OCI-M2 (cell line): ENCODE results near the gene GOLGA6L24.
"Not testable (repeated sequence)": the region's sequence is repeated elsewhere in the genome, so short reads cannot be mapped to it uniquely, and the experiment has no call there.

Experiments used
- DNase-seq: peaks from one replicate; lab custom pipeline; 2025; ENCODE audit not compliant: unreplicated experiment; lab: John Stamatoyannopoulos, UW

Gene GOLGA6L24

GRCh38 chr15:28357984-28358383 lies at the start of gene GOLGA6L24:
GOLGA6L24 (minus strand) TSS chr15:28358084; CDS start chr15:28358023, 61 bp downstream.
- DNase-seq: not testable (repeated sequence)

DNA sequence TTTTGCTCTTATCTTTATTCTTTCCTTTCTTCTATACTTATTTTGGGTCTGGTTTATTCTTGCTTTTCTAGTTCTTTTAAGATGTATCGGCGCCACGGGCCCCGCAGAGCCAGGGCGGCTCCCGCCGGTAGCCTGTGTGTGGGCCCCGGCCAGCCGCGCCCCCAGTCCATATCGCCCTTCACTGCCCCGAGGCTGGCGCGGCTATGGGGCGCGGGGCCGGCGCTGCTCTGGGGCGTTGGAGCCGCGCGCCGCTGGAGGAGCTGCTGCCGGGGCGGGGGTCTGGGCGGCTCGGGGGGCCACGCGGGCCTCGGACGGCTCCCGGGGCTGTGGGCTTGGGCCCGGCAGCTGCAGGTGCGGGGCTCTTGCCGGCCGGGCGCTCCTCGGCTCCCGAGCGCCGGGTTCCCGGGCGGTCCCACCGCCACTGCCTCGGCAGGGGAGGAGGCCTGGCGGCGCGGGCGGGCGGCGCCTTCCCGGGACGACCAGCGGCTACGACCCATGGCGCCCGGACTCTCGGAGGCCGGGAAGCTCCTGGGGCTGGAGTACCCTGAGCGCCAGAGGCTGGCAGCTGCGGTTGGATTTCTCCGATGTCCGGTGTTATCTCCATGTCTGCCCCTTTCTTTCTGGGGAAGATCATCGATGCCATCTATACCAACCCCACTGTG lies 45.0 kb upstream of the GOLGA6L24 start:
- DNase-seq: not testable (repeated sequence)

DNA sequence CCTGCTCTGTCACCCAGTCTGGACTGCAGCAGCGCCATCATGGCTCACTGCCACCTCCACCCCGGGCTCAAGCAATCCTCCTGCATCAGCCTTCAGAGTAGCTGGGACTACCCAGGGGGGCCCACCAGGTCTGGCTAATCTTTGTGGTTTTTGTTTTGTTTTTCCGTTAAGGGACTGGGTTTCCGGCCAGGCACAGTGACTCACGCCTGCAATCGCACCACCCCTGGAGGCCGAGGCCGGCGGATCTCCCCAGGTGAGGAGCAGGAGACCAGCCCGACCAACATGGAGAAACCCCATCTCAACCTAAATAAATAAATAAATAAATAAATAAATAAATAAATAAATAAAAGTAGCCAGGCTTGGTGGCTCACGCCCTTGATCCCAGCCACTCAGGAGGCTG lies 38.1 kb upstream of the GOLGA6L24 start:
- DNase-seq: not testable (repeated sequence)

DNA sequence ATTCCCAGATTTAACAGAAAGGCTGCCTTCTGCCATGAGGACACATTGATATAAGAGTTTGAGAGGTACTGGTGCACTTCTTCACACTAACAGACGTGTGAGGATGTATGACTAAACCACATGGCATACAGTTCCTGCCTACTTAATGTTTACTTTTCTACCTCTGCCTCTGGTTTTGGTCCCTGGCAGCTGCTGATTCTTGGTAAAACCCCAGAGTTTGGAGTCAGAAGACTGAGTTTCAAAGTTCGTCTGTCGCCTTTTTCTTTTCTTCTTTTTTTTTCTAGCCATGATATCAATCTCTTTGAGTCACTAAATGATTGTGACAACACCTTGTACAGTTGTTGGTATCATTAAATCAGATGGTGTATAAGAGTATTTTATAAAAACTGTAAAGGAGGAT lies 22.2 kb upstream of the GOLGA6L24 start:
- DNase-seq: not testable (repeated sequence)

DNA sequence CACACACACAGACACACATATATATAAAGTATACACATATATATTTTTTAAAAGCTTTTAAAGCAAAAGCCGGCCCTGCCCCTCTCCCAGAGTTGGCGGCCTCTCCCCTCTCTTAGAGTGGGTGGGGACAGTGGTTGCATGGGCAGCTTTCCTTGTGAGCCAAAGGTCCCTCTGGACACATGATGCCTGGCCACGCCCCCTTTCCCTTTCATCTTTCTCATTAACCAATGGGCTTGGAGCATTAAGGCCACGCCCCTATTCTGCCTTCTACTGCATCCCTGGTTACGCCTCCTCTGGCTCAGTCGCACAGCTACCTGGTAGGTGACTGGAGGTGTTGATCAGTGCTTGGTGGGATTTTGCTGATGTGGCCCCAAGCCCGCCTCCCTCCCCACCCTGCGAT lies 20.5 kb upstream of the GOLGA6L24 start, which contains the start of gene GOLGA8F:
TSS of gene GOLGA8F (plus strand) at position 301 of the 400 bp plus-strand sequence. CDS start at position 399, 98 bp downstream.
- not testable (repeated sequence) for DNase-seq

DNA sequence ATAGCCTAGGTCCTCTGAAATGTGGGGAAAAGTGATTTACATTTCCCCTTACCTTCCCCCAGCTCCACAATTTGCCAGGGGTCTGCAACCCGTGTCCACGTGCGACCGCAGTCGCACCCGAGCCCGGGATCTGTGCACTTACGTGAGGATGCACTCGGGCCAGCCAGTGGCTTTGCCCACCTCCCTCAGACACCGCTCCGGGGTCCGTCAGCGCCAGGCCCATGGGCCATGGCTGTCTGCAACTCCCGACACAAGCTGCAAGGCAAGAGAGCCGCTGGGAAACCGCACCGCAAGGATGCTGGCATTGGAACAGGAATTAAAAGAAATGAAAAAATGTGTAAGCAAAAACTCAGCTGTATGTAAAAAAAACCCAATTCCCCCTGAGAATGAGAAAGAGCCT lies 7.6 kb upstream of the GOLGA6L24 start:
- not testable (repeated sequence) for DNase-seq

- DNase-seq: not testable (repeated sequence)
Observed at GRCh38 chr15:28322129-28322588, 35.7 kb downstream of the GOLGA6L24 start, which contains the start of gene HERC2. HERC2 (minus strand) TSS chr15:28322179; CDS start chr15:28321433, 746 bp downstream.

GRCh38 chr15:28321358-28322078 lies 36.4 kb downstream of the GOLGA6L24 start:
- DNase-seq: not testable (repeated sequence)

- not testable (repeated sequence) for DNase-seq
Observed at GRCh38 chr15:28319725-28320124, 38.2 kb downstream of the GOLGA6L24 start.

DNA sequence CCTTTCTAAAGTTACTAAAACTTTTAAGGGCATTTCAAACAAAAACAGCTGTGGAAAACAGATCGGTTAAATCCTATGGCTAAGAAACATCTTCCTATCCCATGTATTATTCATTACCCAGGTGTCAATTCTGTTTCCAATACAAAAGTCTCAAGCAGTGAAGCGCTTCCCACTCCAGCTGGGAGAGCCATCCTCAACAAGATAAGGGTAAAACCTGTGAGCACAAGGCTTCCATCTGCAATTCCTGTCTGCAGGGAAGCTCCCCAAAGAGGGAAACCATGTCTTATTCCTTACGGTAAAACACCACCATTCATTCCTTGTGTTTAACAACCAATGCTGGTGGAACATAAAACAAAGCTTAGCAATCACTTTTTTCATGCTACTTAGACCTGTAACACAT lies 39.1 kb downstream of the GOLGA6L24 start:
- not testable (repeated sequence) for DNase-seq

GRCh38 chr15:28318122-28318521 lies 39.8 kb downstream of the GOLGA6L24 start:
- DNase-seq: not testable (repeated sequence)

- not testable (repeated sequence) for DNase-seq
Observed at GRCh38 chr15:28316958-28317357, 40.9 kb downstream of the GOLGA6L24 start.

GRCh38 chr15:28310454-28310853 lies 47.4 kb downstream of the GOLGA6L24 start:
- DNase-seq: not testable (repeated sequence)

DNA sequence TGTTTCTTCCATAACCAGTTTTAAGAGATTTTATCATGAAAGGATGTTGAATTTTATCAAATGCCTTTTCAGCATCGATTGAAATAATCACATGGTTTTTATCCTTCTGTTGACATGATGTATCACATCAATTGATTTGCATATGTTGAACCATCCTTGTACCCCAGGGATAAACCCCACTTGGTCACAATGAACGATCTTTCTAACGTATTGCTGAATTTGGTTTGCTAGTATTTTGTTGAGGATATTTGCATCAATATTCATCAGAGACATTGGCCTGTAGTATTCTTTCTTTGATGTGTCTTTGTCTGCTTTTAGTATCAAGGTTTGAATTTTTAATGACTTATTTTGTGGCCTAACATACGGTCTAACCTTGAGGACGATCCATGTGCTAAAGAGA lies 49.2 kb downstream of the GOLGA6L24 start:
- DNase-seq: not testable (repeated sequence)
